Stimulated activated CD8-positive, alpha-beta memory T cell treated with anti-CD3 and anti-CD28 coated beads, Interleukin-15, amount 100 ng/mL, for 1 hour (primary cell): ENCODE data around the gene HNRNPF.
A peak's percentile ranks its signal among the peaks of the same experiment; 100 is the strongest.

Experiments
- DNase-seq: peaks from one replicate; pipeline ENCODE4 v3.0.0-alpha.2; 2020; ENCODE audit warnings: low read depth

HNRNPF gene

DNA sequence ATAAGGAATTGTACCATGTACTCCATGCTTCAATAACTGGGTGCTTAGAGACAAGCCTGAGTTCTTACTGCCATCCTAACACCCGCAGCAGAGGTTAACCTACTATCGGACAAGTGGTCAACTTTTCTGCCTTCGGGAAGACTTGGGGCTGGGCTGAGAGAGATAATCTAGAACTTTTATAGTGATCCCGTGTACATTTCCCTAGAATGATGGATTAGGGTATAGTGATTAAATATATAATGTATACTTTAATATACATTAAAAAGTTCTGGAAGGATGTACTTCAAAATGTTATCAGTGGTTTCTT lies 12.2 kb upstream of the HNRNPF start:
- no peak for DNase-seq

DNA sequence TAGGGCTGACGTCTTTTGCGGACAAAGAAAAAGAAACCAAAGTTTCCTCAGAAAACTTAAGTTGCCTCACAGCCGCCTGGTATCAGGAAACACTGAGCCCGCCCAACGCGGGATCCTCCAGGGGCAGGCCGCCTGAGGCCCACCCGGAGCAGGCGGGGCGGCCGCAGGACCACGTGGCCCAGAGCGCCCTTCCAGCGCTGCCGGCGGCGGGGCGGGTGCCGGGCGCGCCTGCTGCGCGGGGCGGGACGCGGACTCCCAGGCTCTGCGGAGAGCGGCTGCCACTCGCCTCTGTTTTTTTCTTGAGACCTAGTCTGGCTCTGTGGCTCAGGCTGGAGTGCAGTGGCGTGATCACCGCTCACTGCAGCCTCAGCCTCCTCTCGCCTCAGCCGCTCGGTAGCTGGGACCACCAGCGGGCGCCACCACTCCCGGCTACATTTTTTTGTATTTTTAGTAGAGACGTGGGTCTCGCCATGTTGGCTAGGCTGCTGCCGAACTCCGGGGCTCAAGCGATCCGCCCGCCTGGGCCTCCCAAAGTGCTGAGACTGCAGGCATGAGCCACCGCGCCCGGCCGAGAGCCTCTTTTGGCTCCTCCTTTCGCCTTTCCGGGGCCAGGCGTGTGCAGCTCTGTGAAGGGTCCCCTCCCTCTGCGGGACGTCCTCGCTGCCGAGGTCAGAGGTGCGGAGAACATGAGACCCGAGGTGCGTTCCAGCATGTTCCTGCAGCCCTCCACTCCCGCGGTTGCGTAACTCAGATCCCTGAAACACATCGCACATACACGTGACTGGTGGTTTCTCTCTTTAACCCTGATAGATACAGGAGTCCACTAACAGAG lies 11.6 kb upstream of the HNRNPF start:
- peak; percentile 49 for DNase-seq

DNA sequence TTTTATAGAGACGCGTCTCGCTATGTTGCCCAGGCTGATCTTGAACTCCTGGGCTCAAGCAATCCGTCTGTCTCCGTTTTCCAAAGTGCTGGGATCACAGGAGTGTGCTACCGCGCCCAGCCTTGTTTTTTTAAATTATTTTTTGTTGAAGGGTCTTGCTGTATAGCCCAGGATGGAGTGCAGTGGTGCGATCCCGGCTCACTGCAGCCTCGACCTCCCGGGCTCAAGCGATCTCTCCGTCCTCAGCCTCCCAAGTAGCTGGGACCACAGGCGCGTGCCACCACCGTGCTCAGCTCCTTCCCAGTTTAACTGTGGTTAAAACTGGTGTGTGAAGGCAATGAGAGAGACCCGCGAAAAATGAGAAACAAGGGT lies 11.0 kb upstream of the HNRNPF start:
- no peak for DNase-seq

DNA sequence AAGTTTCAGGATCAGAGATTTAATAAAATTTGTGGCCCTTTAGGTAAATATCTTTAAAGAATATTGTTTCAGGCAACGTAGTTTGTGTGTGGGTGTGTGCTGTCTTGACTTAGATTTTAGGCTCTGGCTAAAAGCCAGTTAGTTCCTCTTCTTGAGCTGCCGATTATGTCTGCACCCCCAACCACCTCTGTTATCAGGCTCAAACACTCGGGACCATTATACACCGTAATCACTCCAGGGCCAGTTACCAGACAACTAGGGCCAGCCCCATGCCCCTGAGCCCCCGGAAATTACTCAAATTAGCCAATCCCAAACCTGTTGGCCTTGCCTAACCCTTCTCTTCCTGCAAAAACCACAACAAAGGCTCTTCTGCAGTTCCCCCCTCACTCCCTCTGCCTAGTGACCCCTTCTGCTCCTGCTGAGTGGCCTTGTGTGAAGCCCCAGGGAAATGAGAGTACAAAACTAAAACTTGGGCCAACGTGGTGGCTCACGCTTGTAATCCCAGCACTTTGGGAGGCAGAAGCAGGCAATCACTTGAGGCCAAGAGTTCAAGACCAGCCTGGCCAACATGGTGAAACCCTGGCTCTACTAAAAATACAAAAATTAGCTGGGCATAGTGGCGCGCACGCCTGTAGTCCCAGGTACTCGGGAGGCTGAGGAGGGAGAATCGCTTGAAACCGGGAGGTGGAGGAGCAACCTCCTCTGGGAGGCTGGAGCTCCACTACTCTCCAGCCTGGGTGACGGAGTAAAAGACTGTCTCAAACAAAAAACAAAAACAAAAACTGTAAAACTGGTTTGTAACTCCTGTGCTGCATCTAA lies 9.2 kb upstream of the HNRNPF start:
- no peak for DNase-seq

DNA sequence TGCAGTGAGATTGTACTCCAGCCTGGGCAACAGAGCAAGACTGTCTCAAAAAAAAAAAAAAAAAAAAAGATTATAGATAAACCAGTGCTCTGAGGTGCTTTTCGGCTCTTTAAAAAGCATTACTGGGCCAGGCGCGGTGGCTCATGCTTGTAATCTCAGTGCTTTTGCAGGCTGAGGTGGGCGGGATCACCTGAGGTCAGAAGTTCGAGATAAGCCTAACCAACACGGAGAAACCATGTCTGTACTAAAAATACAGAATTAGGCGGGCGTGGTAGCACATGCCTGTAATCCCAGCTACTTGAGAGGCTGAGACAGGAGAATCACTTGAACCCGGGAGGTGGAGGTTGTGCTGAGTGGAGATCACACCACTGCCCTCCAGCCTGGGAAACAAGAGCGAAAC lies 6.6 kb upstream of the HNRNPF start:
- DNase-seq = no peak

DNA sequence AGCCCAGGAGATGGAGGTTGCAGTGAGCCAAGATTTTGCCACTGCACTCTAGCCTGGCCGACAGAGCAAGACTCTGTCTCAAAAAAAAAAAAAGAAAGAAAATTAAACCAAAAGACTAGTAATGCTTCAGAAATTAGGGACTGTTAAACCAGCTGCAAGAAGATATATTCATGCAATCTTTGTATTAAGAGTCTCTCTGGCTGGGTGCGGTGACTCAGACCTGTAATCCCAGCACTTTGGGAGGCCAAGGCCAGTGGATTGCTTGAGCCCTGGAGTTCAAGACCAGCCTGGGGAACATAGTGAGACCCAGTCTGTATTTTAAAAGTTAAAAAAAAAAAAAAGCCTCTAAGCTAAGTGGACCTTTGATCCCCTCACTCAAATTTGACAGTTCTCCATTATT lies 2.5 kb upstream of the HNRNPF start:
- DNase-seq = no peak

DNA sequence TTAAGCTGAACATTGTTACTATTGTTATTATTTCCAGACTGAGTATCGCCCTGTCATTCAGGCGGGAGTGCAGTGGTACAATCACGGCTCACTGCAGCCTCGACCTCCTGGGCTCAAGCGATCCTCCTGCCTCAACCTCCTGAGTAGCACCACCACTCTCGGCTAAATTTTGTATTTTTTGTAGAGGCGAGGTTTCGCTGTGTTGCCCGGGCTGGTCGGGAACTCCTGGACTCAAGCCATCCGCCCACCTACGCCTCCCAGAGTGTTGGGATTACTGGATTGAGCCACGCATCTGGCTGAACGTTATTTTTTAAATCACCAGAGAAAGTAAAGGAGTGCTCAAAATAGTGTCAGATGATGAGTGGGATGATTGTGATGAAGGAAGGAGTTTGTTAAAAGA lies 1.4 kb upstream of the HNRNPF start:
- no peak for DNase-seq

DNA sequence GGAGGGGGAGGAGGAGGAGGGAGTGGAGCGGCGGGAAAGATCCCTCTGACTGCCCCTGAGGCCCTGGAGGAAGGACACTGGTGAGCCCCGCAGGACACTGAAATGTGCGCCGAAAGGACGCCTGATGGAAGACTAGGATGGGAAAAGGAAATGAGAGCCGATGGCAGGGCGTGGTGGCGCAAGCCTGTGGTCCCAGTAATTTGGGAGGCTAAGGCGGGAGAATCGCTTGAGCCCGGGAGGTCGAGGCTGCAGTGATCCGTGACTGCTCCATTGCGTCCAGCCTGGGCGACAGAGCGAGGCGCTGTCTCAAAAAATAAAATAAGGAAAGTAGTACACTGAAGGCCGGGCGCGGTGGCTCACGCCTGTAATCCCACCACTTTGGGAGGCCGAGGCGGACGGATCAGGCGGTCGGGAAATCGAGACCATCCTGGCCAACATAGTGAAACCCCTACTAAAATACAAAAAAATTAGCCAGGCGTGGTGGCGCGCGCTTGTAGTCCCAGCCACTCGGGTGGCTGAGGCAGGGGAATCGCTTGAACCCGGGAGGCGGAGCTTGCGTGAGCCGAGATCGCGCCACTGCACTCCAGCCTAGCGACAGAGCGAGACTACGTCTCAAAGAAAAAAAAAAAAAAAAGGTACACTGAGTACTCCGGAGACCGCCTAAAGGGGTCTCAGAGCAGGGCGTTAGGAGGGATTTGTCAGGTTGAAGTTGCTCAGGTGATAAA lies 561 bp upstream of the HNRNPF start:
- peak; percentile 34 for DNase-seq

DNA sequence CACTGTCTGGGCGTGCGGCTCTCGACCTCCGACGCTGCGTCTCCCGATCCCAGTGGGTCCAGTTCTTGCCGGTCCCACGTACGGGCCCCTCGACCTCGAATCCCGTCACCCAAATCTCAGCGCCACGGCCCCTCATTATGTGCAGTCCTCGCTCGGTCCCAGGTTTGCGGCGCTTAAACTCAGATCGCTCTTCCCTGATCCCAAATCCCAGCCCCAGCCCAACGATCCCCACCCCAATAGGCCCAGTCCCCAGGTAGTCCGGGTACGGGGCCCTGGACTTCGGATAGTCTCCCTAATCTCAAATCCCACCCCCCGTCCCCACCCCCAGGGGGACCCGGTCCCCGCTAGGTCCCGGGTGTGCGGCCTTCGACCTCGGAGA lies 666 bp downstream of the HNRNPF start:
- no peak for DNase-seq

DNA sequence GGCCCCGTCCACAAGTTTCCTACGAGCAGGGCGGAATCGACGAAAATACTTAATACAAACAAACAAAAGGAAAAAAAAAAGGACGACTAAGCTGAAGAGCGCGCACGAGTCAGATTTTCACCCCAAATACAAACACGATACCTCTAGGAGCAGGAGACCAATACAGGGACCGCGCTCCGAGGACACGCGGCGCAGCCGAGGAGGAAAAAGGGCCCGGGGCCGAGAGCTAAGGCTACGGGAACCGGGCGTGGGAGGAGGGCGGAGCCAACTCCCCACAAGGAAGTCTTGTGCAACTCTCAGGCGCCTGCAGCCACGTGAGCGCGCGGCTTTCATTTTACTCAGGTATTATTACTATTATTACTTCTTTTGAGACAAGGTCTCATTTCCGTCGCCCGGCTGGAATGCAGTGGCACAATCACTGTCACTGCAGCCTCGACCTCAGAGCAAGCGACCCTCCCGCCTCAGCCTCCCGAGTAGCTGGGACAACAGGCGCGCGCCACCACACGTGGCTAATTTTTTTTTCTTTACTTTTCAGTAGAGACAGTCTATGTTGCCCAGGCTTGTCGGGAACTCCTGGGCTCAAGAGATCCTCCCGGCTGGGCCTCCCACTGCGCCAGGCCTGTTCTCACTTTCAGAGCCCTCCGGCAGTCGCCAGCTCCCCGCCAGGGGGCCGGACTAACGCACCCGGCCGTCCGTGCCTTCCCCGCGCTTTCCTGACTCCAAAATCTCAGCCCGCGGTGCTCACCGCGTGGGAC lies 1.2 kb downstream of the HNRNPF start:
- peak; percentile 68 for DNase-seq

DNA sequence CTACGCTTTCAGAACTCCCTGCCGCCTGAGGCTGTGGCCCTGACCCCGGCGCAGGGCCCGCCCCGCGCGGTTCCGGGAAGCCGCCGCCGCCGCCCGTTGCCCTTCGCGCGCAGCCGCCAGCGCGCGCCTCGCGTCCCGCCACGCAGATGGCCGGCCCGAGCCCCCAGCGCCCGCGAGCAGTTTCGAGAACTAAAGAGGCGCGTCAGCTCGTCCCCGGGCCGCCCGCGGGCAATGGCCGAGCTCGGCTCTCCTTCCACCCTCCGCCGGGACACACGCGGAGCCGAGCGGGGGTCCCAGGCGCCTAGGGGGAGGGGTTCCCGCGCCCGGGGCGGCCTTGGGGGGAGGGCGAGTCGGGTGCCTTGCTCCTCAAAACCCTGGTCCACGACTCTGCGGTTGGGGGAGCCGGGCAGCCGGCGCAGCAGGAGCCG lies 1.8 kb downstream of the HNRNPF start:
- DNase-seq = peak; percentile 9

DNA sequence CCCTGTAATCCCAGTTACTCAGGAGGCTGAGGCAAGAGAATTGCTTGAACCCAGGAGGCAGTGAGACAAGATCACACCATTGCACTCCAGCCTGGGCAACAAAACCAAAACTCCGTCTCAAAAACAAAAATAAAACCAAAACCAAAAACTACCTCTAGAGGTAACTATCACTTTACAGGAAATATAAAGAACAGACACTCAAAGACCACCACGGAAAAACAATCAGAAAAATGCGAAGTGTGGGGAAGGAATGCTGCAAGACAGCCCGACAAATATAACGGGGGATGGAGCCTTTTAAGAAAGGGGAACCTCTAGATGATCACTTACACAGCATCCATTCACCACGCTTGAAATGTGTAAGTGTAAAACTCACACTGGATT lies 4.3 kb downstream of the HNRNPF start:
- no peak for DNase-seq

DNA sequence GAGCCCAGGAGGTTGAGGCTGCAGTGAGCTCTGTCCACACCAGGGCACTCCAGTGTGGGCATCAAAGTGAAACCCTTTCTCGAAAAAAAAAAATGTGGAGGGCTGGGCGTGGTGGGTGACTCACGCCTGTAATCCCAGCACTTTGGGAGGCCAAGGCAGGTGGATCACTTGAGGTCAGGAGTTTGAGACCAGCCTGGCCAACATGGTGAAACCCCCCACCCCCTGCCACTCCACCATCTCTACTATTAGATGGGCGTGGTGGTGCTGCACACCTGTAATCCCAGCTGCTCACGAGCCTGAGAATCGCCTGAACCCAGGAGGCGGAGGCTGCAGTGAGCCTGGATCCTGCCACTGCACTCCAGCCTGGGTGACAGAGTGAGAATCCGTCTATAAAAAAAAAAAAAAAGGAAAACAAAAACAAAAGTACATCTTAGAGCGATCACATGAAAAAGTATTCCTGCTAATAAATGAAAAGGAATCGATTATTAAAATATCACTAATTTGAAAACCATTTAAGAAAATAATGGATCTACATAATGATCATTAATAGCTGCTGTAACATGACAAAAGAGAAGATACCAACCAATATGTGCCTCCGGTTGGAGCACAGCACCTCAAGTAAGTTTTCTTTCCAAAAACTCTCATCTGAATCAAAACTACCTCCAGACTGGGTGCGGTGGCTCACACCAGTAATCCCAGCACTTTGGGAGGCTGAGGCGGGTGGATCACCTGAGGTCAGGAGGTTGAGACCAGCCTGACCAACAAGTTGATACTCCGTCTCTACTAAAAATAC lies 4.9 kb downstream of the HNRNPF start:
- no peak for DNase-seq

DNA sequence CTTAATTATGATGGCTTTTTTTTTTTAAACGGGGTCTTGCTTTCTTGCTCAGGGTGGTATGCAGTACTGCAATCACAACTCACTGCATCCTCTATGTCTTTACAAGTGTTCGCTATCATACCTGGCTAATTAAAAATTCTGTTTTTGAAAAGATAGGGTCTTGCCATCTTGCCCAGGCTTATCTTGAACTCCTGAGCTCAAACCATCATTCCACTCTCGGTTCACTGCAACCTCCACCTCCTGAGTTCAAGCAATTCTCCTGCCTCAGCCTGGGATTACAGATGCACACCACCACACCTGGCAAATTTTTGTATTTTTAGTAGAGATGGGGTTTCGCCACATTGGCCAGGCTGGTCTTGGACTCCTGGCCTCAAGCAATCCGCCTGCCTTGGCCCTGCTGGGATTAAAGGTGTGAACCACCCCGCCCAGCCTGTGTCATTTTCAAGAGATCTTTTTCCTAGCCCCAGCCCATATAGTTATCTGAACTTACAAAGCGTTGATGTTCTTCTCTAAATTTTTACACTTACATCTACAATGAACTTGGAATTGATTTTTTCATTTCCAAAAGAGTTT lies 6.0 kb downstream of the HNRNPF start:
- no peak for DNase-seq

DNA sequence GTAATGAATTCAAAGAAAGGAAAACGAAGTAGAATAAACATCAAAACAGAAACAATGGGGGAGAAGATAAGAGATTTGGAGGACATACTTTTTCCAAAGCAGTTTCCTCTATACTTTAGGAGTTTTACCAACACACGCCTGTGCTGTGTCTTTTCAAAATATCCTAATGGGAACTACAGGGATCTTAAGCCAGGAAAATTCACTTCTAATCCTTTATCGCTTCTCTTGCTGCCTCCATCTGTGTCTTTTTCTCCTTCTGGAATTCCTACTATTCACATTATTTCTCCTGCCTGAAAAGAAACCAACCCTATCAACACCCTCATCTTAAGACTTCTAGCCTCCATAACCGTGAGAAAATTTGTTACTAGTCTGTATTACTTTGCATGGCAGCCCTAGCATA lies 6.8 kb downstream of the HNRNPF start:
- no peak for DNase-seq

DNA sequence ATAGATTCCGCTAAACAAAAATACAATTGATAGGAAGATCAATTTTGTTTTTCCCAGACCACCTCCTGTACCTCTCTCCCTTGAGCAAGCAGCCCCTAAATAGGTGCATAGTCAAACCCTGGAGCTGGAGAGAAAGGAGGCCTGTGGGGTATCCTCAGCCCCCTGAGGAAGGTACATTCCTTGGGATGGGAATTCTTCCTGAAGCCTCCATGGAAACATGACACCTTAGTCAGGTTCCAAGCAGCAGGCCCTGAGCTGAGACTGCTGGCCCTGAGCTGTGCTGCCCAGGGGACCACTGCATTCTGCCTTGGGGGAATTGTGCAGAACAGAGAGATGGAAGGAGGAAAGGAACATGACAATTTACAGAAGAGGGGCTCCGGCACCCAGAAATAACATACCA lies 7.4 kb downstream of the HNRNPF start:
- no peak for DNase-seq

DNA sequence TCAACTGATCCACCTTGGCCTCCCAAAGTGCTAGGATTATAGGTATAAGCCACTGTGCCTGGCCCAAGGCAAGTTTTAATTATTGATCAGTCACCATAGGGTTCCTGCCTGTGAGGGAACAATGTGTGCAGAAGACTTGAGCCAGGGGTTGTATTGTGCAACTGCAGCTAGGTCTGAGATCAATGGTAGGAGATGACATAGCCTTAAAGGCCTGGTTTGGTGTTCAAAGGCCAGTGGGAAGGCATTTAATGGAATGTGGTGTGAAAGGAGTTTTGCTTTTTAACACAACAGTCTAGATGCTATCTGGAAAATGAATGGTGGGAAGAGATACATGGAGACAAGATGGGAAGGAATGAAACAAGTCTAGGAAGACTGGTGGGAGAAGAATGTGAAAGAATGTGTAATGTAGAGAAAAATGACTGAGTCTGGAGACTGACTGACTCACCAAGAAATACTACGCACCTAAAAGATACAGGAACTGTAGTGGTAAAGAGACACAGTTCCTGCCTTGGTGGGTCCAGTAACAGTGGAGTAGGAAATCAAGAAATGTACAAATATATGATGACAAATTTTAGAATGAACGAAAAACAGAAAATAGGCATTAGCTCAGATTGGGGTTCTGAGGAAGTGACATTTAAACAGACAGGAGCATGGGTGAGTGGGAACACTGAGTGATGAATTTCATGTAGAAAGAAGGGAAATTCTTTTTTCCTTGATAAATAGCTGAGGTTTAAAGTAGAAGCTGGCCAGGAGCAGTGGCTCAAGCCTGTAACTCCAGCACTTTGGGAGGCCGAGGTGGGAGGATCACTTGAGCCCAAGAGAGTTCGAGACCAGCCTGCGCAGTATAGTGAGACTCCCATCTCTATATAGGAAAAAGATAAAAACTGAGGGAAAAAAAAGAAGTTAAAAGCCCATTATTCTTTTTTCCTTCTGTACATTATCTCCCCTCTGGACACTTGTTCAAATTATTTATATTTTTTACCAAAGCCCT lies 9.4 kb downstream of the HNRNPF start:
- no peak for DNase-seq

DNA sequence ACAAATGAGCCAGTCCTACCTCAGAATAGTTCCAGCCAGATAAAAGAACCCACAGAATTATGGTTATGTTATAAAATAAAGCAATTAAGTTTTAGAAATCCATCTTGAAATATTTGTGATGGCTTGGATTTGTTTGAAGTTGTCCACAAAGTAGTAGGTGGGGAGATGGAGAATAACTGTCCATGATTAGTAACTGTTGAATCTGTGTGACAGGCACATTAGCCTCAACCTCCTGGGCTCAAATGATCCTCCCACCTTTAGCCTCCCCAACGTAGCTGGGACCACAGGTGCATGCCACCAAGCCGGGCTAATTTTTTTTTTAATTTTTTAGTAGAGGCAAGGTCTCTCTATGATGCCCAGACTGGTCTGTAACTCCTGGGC lies 10.1 kb downstream of the HNRNPF start:
- no peak for DNase-seq

DNA sequence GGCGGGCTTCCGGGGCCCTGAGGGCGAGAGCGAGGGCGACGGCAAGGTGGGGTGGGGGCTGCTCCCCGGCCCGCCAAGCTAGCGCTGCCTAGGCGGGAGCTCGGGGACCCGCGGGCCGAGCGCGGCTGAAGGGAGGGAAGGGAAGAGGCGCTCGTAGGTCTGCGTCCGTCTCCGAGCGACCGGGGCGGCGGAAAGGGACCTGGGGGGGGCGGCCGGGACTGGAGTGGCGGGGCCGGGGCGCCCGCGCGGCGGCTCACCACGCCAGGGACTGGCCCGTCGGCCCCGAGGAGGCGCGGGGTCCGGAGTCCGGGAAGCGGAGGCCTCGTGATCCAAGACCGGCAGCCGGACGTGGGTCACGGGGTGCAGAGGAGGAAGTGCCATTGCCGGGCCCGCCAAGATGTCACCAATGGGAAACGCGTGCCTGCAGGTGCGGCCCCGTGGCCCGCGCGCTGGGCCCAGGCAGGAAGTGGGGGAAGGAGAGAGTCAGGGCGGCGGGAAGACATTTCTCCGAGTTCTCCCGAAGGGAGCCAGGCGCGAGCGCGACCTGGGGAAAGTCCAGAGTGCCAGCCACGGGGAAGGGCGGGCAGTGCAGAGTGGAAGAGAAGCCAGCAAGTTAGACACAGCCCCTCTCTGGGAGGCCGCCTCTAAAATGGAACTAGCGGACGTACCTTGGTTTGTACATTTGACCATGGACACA lies 11.9 kb downstream of the HNRNPF start:
- peak; percentile 41 for DNase-seq
